Renal cortex interstitium (tissue), 11 donors: ENCODE results near the gene PWP2. TPM values are rescaled to one million over a fixed set of nuclear protein-coding genes. Genes with fewer than 3 reads are reported as not detected.
"Not testable (repeated sequence)": the region's sequence is repeated elsewhere in the genome, so short reads cannot be mapped to it uniquely, and the experiment has no call there.

ENCODE experiments used
- DNase-seq, 11 donors: peaks; one replicate each; pipeline ENCODE4 v3.0.0-alpha.2; 2013; ENCODE audit warnings: low read depth in 9 of 11, low spot score in 4 of 11; ENCODE audit errors: extremely low read depth in 1 of 11
- polyA plus RNA-seq, 3 donors: library from polyadenylated mRNA; unstranded; fragments of 120-200 nt; gene quantifications; one replicate each; pipeline ENCODE4 v1.2.1, GENCODE V29; 2013; ENCODE audit not compliant: insufficient read length in 3 of 3

The PWP2 gene
- polyA plus RNA-seq, 3 donors, result 3.6 to 14.2 (median 11.6) TPM

GRCh38 chr21:44079446-44079845, 27.8 kb upstream of the PWP2 start:
- DNase-seq, result no peak

GRCh38 chr21:44079846-44080245, 27.4 kb upstream of the PWP2 start:
- DNase-seq, result no peak

GRCh38 chr21:44082648-44083440, 24.4 kb upstream of the PWP2 start:
- DNase-seq, result no peak

GRCh38 chr21:44083631-44084291, 23.4 kb upstream of the PWP2 start:
- no peak for DNase-seq

- DNase-seq, result no peak
Measured at GRCh38 chr21:44084496-44085241, 22.5 kb upstream of the PWP2 start.

GRCh38 chr21:44085491-44086321, 21.5 kb upstream of the PWP2 start:
- DNase-seq, result no peak

GRCh38 chr21:44086636-44087425, 20.4 kb upstream of the PWP2 start:
- DNase-seq, result no peak

GRCh38 chr21:44087426-44088400, 19.5 kb upstream of the PWP2 start:
- DNase-seq, result no peak

- DNase-seq, result no peak
Measured at GRCh38 chr21:44088401-44088780, 18.8 kb upstream of the PWP2 start.

- peak in 8 of 11 donors; percentile 29 to 83 (median 48) for DNase-seq
Measured at GRCh38 chr21:44089001-44089911, 17.9 kb upstream of the PWP2 start.

- no peak for DNase-seq
Measured at GRCh38 chr21:44090325-44090724, 16.9 kb upstream of the PWP2 start.

- no peak for DNase-seq
Measured at GRCh38 chr21:44092211-44092610, 15.0 kb upstream of the PWP2 start.

GRCh38 chr21:44093761-44094160, 13.4 kb upstream of the PWP2 start:
- DNase-seq, result no peak

GRCh38 chr21:44094832-44095231, 12.4 kb upstream of the PWP2 start:
- no peak for DNase-seq

- not testable (repeated sequence) for DNase-seq
Measured at GRCh38 chr21:44098507-44098906, 8.7 kb upstream of the PWP2 start.

- DNase-seq, result not testable (repeated sequence)
Measured at GRCh38 chr21:44098964-44099363, 8.2 kb upstream of the PWP2 start.
